K562 (cell line): ENCODE results near the gene ZC3H18. TPM values are rescaled to one million over a fixed set of nuclear protein-coding genes. Genes with fewer than 3 reads are reported as not detected.

Experiments
- BCLAF1 ChIP-seq, 2 experiments: fragments of 450-650 bp in 1 of 2; IDR thresholded peaks; 2 replicates each; pipeline ENCODE4 v1.6.1; 2011 to 2017; ENCODE audit warnings: low read depth in 2 of 2, antibody characterized with exemption in 1 of 2, borderline replicate concordance in 1 of 2, low read length in 1 of 2, mild to moderate bottlenecking in 1 of 2, mixed read lengths in 1 of 2; ENCODE audit not compliant: control insufficient read depth in 1 of 2
- E2F3 ChIP-seq: fragments of 250-450 bp; sonication (Bioruptor Pico); IDR thresholded peaks from 2 replicates; pipeline ENCODE4 v1.4.0; 2020; ENCODE audit warnings: mild to moderate bottlenecking
- FOXA1 ChIP-seq: fragments of 450-650 bp; IDR thresholded peaks from 2 replicates; pipeline ENCODE4 v1.6.1; 2016; ENCODE audit warnings: mild to moderate bottlenecking, borderline replicate concordance
- HDAC2 ChIP-seq: fragments of 450-650 bp; IDR thresholded peaks from 2 replicates; pipeline ENCODE4 v1.6.1; 2016; ENCODE audit warnings: mild to moderate bottlenecking
- JUND ChIP-seq, 2 experiments: IDR thresholded peaks; 2 replicates in 1 of 2; 3 replicates in 1 of 2; pipeline ENCODE4 v1.6.1; 2011; ENCODE audit warnings: borderline replicate concordance in 2 of 2, low read depth in 2 of 2, low read length in 2 of 2, improper control_type of control experiment in 1 of 2, missing biosample characterization in 1 of 2, missing genetic modification characterization in 1 of 2, missing genetic modification reagents in 1 of 2
- KAT7 ChIP-seq: sonication (generic); formaldehyde crosslinking; IDR thresholded peaks from 2 replicates; pipeline ENCODE4 v1.8.0; 2022; ENCODE audit warnings: missing genetic modification reagents, mild to moderate bottlenecking, borderline replicate concordance
- LCOR ChIP-seq: sonication (generic); formaldehyde crosslinking; IDR thresholded peaks from 2 replicates; pipeline ENCODE4 v1.8.0; 2022; ENCODE audit warnings: mild to moderate bottlenecking, missing genetic modification reagents
- MAFF ChIP-seq: IDR thresholded peaks from 2 replicates; pipeline ENCODE4 v1.6.1; 2012; ENCODE audit warnings: low read length, improper control_type of control experiment
- NFE2 ChIP-seq: IDR thresholded peaks from 2 replicates; pipeline ENCODE4 v1.6.1; 2014; ENCODE audit warnings: antibody characterized with exemption, low read depth
- RREB1 ChIP-seq: fragments of 250-450 bp; sonication (Bioruptor Pico); IDR thresholded peaks from 2 replicates; pipeline ENCODE4 v1.4.0; 2020
- STAG1 ChIP-seq: sonication (generic); formaldehyde crosslinking; IDR thresholded peaks from 2 replicates; pipeline ENCODE4 v1.5.0; 2020; ENCODE audit warnings: missing genetic modification reagents, borderline replicate concordance
- TFAP4 ChIP-seq: sonication (generic); formaldehyde crosslinking; IDR thresholded peaks from 2 replicates; pipeline ENCODE4 v1.8.0; 2022; ENCODE audit warnings: missing genetic modification reagents, mild to moderate bottlenecking, moderate library complexity, borderline replicate concordance
- TRIM24 ChIP-seq, 2 experiments: fragments of 450-650 bp; IDR thresholded peaks; 2 replicates each; pipeline ENCODE4 v1.6.1; 2016
- WHSC1 ChIP-seq: IDR thresholded peaks from one replicate; pipeline ENCODE4 v1.6.1; 2012; ENCODE audit warnings: low read length, control low read depth, inconsistent platforms
- ZNF766 ChIP-seq: fragments of 200-800 bp; sonication (Bioruptor generic); conservative IDR thresholded peaks from 2 replicates; pipeline ENCODE4 v1.6.1; 2016; ENCODE audit warnings: missing genetic modification characterization, missing compliant biosample characterization
- ZNF77 ChIP-seq: fragments of 250-450 bp; sonication (Bioruptor Pico); IDR thresholded peaks from 2 replicates; pipeline ENCODE4 v1.5.0; 2020
- polyA plus RNA-seq, 8 experiments: library from polyadenylated mRNA; depleted of rRNA in 4 of 8; stranded (reverse) in 5 of 8; unstranded in 3 of 8; fragments of >200 nt; fragmentation: Nextera tagmentation in 2 of 8; fragmentation: Illumina TruSeq in 1 of 8; extraction: Ambion mirVana in 2 of 8; extraction: Trizol in 1 of 8; gene quantifications; 2 replicates each; pipeline versions ENCODE4 v1.2.1 to v1.2.3, GENCODE V29; 2011 to 2014; ENCODE audit warnings: inconsistent platforms in 1 of 8, missing spikeins in 1 of 8
- total RNA-seq, 7 experiments: library from RNA; depleted of rRNA in 6 of 7; stranded (reverse); fragments of >200 nt in 6 of 7; fragmentation: Illumina TruSeq in 2 of 7; extraction: Trizol in 2 of 7; gene quantifications; 2 replicates each; pipeline versions ENCODE4 v1.2.1 to v1.2.3, GENCODE V29; 2011 to 2021; ENCODE audit warnings: low replicate concordance in 1 of 7

Gene ZC3H18
- total and polyA plus RNA-seq, 9 of the 15 experiments (the other 6 are each of a cell fraction or from before 2014, with no cell fraction given) = 1.7 to 88.7 (median 26.9) TPM

GRCh38 chr16:88560714-88561484 is 9.3 kb upstream of the ZC3H18 start (continued):
- TF ChIP-seq RREB1 (CRISPR knock-in tag) (no peak), HDAC2 (peak; percentile 97), WHSC1 (no peak), FOXA1 (no peak), LCOR (peak; percentile 92), NFE2 (peak; percentile 17; the same call in 1 of the 2 replicates), ZNF77 (no peak), MAFF (no peak), TFAP4 (CRISPR knock-in tag) (peak; percentile 90), TRIM24 (IDR thresholded peaks at IDR 0.05) (no peak), BCLAF1 (IDR thresholded peaks at IDR 0.05; ENCODE audit: borderline replicate concordance in 1 of 2, control insufficient read depth in 1 of 2, low read depth in 2 of 2, low read length in 1 of 2) (no peak), JUND (IDR thresholded peaks at IDR 0.05; ENCODE audit: borderline replicate concordance, low read depth, low read length) (peak; percentile 53; the same call in 1 of the 2 replicates), JUND (tag; IDR thresholded peaks at IDR 0.05; ENCODE audit: borderline replicate concordance, low read depth, low read length) (no peak; the same call in 1 of the 3 replicates), STAG1 (peak; percentile 95), ZNF766 (peak; percentile 98), E2F3 (CRISPR knock-in tag) (no peak), KAT7 (CRISPR knock-in tag) (peak; percentile 92; the same call in 1 of the 2 replicates)
